ENCODE data around the gene RNF213. TPM values are rescaled to one million over a fixed set of nuclear protein-coding genes. Genes with fewer than 3 reads are reported as not detected.

The RNF213 gene
- total RNA-seq: 72.9 TPM

GRCh38 chr17:80260791-80261158 lies at the start of gene RNF213:
TSS of gene RNF213 (plus strand) at chr17:80260852. CDS start at chr17:80263682, 2,830 bp downstream.

DNA sequence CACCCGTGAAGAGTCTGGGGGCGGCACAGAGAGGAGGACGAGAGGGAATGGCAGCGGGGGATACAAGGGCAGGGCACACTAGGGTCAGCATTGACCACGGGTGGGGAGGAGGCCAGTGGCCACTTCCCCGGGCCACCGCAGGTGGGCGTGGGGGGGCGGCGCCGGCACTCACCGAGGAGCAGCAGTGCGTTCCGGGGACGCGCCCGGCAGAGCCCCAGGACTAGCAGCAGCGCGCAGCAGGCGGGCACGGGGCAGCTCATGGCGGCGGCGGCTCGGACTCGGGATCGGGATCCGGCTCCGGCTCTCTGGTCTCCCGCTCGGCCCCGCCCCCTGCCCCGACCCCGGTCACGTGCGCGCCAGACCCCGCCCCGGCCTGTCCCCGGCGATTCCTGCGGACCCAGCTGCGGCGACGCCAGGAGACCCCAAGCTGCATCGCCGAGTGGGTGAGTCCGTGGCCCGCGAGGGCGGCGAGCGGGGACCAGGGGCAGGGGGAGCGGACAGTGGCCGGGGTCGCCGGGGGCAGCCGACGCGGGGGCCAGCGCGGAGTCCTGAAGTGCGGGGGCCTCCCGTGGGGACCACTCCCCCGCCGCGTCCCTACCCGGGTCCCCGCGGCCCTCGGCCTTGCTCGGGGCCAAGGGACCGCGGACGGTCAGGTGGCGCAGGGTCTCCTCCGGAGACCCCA lies 40.5 kb upstream of the RNF213 start, which contains the start of the genes SGSH and SLC26A11:
SGSH (minus strand) TSS at position 280 of the 682 bp plus-strand sequence; CDS start at position 260, 20 bp downstream.
SLC26A11 (plus strand) TSS at position 374 of the 682 bp plus-strand sequence. CDS start 1,134 bp downstream, outside the sequence.

DNA sequence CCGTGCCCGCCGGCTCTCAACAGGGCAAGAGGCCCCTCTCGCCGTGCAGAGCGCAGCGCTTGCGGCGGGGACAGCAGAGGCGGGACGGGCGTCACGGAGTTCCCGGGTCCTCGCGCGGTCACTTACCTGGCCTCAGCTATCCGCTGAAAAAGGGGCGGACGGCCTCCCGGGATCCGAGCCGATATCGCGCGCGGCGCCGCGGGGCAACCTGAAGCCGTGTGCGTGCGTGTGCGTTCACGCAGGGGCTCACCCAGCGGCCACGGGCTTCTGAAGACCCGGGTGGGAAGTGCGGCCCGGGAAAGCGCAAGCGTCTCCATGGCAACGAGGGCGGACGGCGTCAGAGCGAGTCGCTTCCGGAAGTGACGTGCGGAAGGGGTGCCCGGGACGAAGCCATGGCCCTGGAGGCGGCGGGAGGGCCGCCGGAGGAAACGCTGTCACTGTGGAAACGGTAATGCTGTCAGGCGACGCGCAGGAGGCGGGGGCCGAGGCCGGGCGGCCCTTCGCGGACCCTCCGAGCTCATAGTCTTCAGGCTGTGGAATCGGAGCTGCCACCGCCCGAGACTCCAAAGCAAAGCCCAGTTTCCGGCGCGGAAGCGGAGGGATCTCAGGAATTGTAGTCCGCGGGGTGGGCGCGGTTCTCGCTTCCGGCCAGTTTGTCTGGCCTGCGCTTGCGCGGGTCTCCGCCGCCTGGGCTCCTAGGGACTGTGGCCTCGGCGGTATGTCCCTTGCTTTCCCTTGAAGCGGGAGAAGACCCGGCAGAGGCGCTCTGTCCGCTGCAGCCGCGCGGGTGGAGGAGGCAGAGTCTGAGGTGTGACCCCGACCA lies 154.4 kb downstream of the RNF213 start, which contains the start of gene ENDOV:
ENDOV (plus strand) TSS at position 365 of the 823 bp plus-strand sequence; CDS start at position 393, 28 bp downstream.

Other genes with a start within 250 kb of the RNF213 start
- 39.0 TPM for gene TBC1D16, start 225.0 kb upstream of the RNF213 start, total RNA-seq
- 11.0 TPM for gene CCDC40, start 224.2 kb upstream of the RNF213 start, total RNA-seq
- 43.2 TPM for gene GAA, start 159.3 kb upstream of the RNF213 start, total RNA-seq
- 77.1 TPM for gene EIF4A3, start 113.7 kb upstream of the RNF213 start, total RNA-seq
- gene CARD14, start 90.8 kb upstream of the RNF213 start, total RNA-seq: 4.8 TPM
- gene SGSH, start 40.5 kb upstream of the RNF213 start, total RNA-seq: 20.3 TPM
- 26.8 TPM for gene SLC26A11, start 40.4 kb upstream of the RNF213 start, total RNA-seq
- 23.5 TPM for gene ENDOV, start 154.3 kb downstream of the RNF213 start, total RNA-seq
- 12.9 TPM for gene NPTX1, start 215.8 kb downstream of the RNF213 start, total RNA-seq